Measurements from ENCODE around the gene ALDOB.

- no peak for TF ChIP-seq POLR2A (IDR thresholded peaks at IDR 0.05)
- no peak for TF ChIP-seq CTCF (IDR thresholded peaks at IDR 0.05)
Measured at GRCh38 chr9:101419863-101420262, 15.7 kb downstream of the ALDOB start.

Data from esophagus squamous epithelium (tissue), 4 donors.